Natural killer cell treated with Interleukin-12 subunit alpha and Interleukin-12 subunit beta and Interleukin-15 and Interleukin-18, amount 100 ng/mL, for 72 hours (primary cell): ENCODE results near the gene DNAJC3. TPM values are rescaled to one million over a fixed set of nuclear protein-coding genes. Genes with fewer than 3 reads are reported as not detected.
A peak's percentile ranks its signal among the peaks of the same experiment; 100 is the strongest.
"Not testable (repeated sequence)": the region's sequence is repeated elsewhere in the genome, so short reads cannot be mapped to it uniquely, and the experiment has no call there.

Source experiments
- ATAC-seq, 2 donors: fragments of 150-1000 bp; cut with Tn5 transposase in 1 of 2; sonication (Bioruptor Pico), chemical (Tn5 transposase) in 1 of 2; 2 replicates each; pipeline ENCODE4 v1.10.0; 2021
- DNase-seq: peaks from one replicate; pipeline ENCODE4 v3.0.0; 2022; ENCODE audit warnings: low spot score
- H3K27ac Mint-ChIP-seq, 2 donors: 1 replicate in 1 of 2; 2 replicates in 1 of 2; pipeline ENCODE4 v1.8.0; 2022; ENCODE audit warnings: mixed read lengths in 2 of 2, mild to moderate bottlenecking in 1 of 2, moderate library complexity in 1 of 2
- H3K27me3 Mint-ChIP-seq, 2 donors: 1 replicate in 1 of 2; 2 replicates in 1 of 2; pipeline ENCODE4 v1.8.0; 2022; ENCODE audit warnings: mixed read lengths in 2 of 2
- H3K36me3 Mint-ChIP-seq: one replicate; pipeline ENCODE4 v1.8.0; 2022; ENCODE audit warnings: mixed read lengths
- H3K4me1 Mint-ChIP-seq, 2 donors: 1 replicate in 1 of 2; 2 replicates in 1 of 2; pipeline ENCODE4 v1.8.0; 2022; ENCODE audit warnings: low read depth in 2 of 2, mixed read lengths in 2 of 2, mild to moderate bottlenecking in 1 of 2
- H3K4me3 Mint-ChIP-seq: one replicate; pipeline ENCODE4 v1.8.0; 2022; ENCODE audit warnings: mixed read lengths
- H3K9me3 Mint-ChIP-seq: 2 replicates; pipeline ENCODE4 v1.8.0; 2022; ENCODE audit warnings: mixed read lengths
- total RNA-seq, 2 donors: library from RNA; stranded (reverse); gene quantifications; one replicate each; pipeline ENCODE4 v1.2.3, GENCODE V29; 2022

The DNAJC3 gene
- total RNA-seq, 2 donors from 2014 or later: 35.0 to 55.3 TPM

GRCh38 chr13:95712846-95713245, 35.9 kb downstream of the DNAJC3 start:
- ATAC-seq: not testable (repeated sequence)
- H3K36me3 Mint-ChIP-seq: peaks cover 13% of the 10 kb centered on the region

GRCh38 chr13:95713651-95714050, 36.7 kb downstream of the DNAJC3 start:
- H3K36me3 Mint-ChIP-seq: peaks cover 15% of the 10 kb centered on the region
- ATAC-seq (no peak), DNase-seq (no peak)
- H3K27me3 Mint-ChIP-seq: no peaks in the 10 kb centered on the region
- peaks cover 4 to 15% of the 10 kb centered on the region in 2 donors for H3K4me1 Mint-ChIP-seq
- H3K9me3 Mint-ChIP-seq: no peaks in the 10 kb centered on the region
- no peak overlapping the region for H3K27ac Mint-ChIP-seq
- no peak overlapping the region for H3K4me3 Mint-ChIP-seq

More at GRCh38 chr13:95712846-95713245, 35.9 kb downstream of the DNAJC3 start:
- H3K27ac Mint-ChIP-seq, DNase-seq, H3K9me3 Mint-ChIP-seq, H3K4me3 Mint-ChIP-seq, H3K27me3 Mint-ChIP-seq: not testable (repeated sequence)
- peaks cover 5 to 20% of the 10 kb centered on the region in 2 donors for H3K4me1 Mint-ChIP-seq

GRCh38 chr13:95714142-95714832, 37.3 kb downstream of the DNAJC3 start:
- ATAC-seq (no peak), DNase-seq (no peak)
- no peaks in the 10 kb centered on the region for H3K27me3 Mint-ChIP-seq
- no peak overlapping the region for H3K27ac Mint-ChIP-seq
- H3K4me1 Mint-ChIP-seq: peaks cover 4 to 13% of the 10 kb centered on the region in 2 donors
- H3K36me3 Mint-ChIP-seq: peaks cover 20% of the 10 kb centered on the region
- H3K9me3 Mint-ChIP-seq: no peaks in the 10 kb centered on the region
- H3K4me3 Mint-ChIP-seq: no peak overlapping the region

- DNase-seq (no peak), ATAC-seq (no peak)
- no peaks in the 10 kb centered on the region for H3K27me3 Mint-ChIP-seq
- H3K9me3 Mint-ChIP-seq: no peaks in the 10 kb centered on the region
- H3K27ac Mint-ChIP-seq: no peak overlapping the region
- H3K36me3 Mint-ChIP-seq: peaks cover 14% of the 10 kb centered on the region
- H3K4me3 Mint-ChIP-seq: no peak overlapping the region
- H3K4me1 Mint-ChIP-seq: peaks cover 0 to 12% of the 10 kb centered on the region in 2 donors
Measured at GRCh38 chr13:95716231-95716630, 39.3 kb downstream of the DNAJC3 start.

GRCh38 chr13:95722241-95722640, 45.3 kb downstream of the DNAJC3 start:
- Mint-ChIP-seq H3K9me3 (no peaks in the 10 kb centered on the region), H3K4me1 (peaks cover 20 to 26% of the 10 kb centered on the region in 2 donors), H3K27ac (no peak overlapping the region), H3K27me3 (no peaks in the 10 kb centered on the region), H3K4me3 (no peak overlapping the region), H3K36me3 (peaks cover 13% of the 10 kb centered on the region)
- DNase-seq: no peak
- no peak for ATAC-seq

- H3K27me3 Mint-ChIP-seq: no peaks in the 10 kb centered on the region
- ATAC-seq: no peak
- no peak for DNase-seq
- H3K27ac Mint-ChIP-seq: peak overlapping the region in 1 of 2 donors; percentile 7
- H3K4me1 Mint-ChIP-seq: peaks cover 20 to 26% of the 10 kb centered on the region in 2 donors
- peaks cover 13% of the 10 kb centered on the region for H3K36me3 Mint-ChIP-seq
- no peaks in the 10 kb centered on the region for H3K9me3 Mint-ChIP-seq
- H3K4me3 Mint-ChIP-seq: no peak overlapping the region
Measured at GRCh38 chr13:95723438-95723837, 46.5 kb downstream of the DNAJC3 start.

GRCh38 chr13:95724252-95724651, 47.3 kb downstream of the DNAJC3 start:
- Mint-ChIP-seq H3K9me3 (no peaks in the 10 kb centered on the region), H3K27ac (peak overlapping the region in 1 of 2 donors; percentile 54), H3K4me1 (peaks cover 27 to 29% of the 10 kb centered on the region in 2 donors), H3K4me3 (no peak overlapping the region), H3K27me3 (no peaks in the 10 kb centered on the region), H3K36me3 (peaks cover 6% of the 10 kb centered on the region)
- ATAC-seq: no peak
- DNase-seq: no peak

- Mint-ChIP-seq H3K9me3 (peaks cover 2% of the 10 kb centered on the region), H3K27me3 (no peaks in the 10 kb centered on the region), H3K4me3 (no peak overlapping the region), H3K36me3 (peaks cover 18% of the 10 kb centered on the region), H3K27ac (no peak overlapping the region), H3K4me1 (peaks cover 41 to 47% of the 10 kb centered on the region in 2 donors)
- no peak for DNase-seq
- no peak for ATAC-seq
Measured at GRCh38 chr13:95726876-95727275, 49.9 kb downstream of the DNAJC3 start.

GRCh38 chr13:95728957-95729356, 52.0 kb downstream of the DNAJC3 start:
- Mint-ChIP-seq H3K27ac (no peak overlapping the region), H3K27me3 (no peaks in the 10 kb centered on the region), H3K4me3 (no peak overlapping the region), H3K36me3 (peaks cover 30% of the 10 kb centered on the region), H3K9me3 (peaks cover 6% of the 10 kb centered on the region), H3K4me1 (peaks cover 25 to 44% of the 10 kb centered on the region in 2 donors)
- ATAC-seq (no peak), DNase-seq (no peak)

- H3K36me3 Mint-ChIP-seq: peaks cover 37% of the 10 kb centered on the region
- no peak for DNase-seq
- no peak overlapping the region for H3K4me3 Mint-ChIP-seq
- ATAC-seq: no peak
- no peak overlapping the region for H3K27ac Mint-ChIP-seq
- H3K4me1 Mint-ChIP-seq: peaks cover 20 to 31% of the 10 kb centered on the region in 2 donors
- no peaks in the 10 kb centered on the region for H3K27me3 Mint-ChIP-seq
- H3K9me3 Mint-ChIP-seq: peaks cover 8% of the 10 kb centered on the region
Measured at GRCh38 chr13:95734124-95734523, 57.2 kb downstream of the DNAJC3 start.

- not testable (repeated sequence) for DNase-seq, ATAC-seq, H3K27me3 Mint-ChIP-seq, H3K4me3 Mint-ChIP-seq, H3K36me3 Mint-ChIP-seq, H3K27ac Mint-ChIP-seq, H3K9me3 Mint-ChIP-seq
- peaks cover 15 to 18% of the 10 kb centered on the region in 2 donors for H3K4me1 Mint-ChIP-seq
Measured at GRCh38 chr13:95740071-95740978, 63.4 kb downstream of the DNAJC3 start.

GRCh38 chr13:95740979-95741320, 64.0 kb downstream of the DNAJC3 start:
- Mint-ChIP-seq H3K9me3 (peaks cover 3% of the 10 kb centered on the region), H3K4me3 (no peak overlapping the region), H3K4me1 (peaks cover 21 to 22% of the 10 kb centered on the region in 2 donors), H3K27ac (no peak overlapping the region), H3K27me3 (no peaks in the 10 kb centered on the region), H3K36me3 (peaks cover 6% of the 10 kb centered on the region)
- DNase-seq (no peak), ATAC-seq (no peak)

GRCh38 chr13:95741584-95742563, 64.9 kb downstream of the DNAJC3 start:
- ATAC-seq (peak in 1 of 2 donors; percentile 17), DNase-seq (no peak)
- Mint-ChIP-seq H3K9me3 (peaks cover 3% of the 10 kb centered on the region), H3K36me3 (peaks cover 6% of the 10 kb centered on the region), H3K27me3 (no peaks in the 10 kb centered on the region), H3K27ac (no peak overlapping the region), H3K4me3 (no peak overlapping the region), H3K4me1 (peaks cover 22 to 24% of the 10 kb centered on the region in 2 donors)
